ENCODE results near the gene OXCT1.
"Not testable (repeated sequence)": the region's sequence is repeated elsewhere in the genome, so short reads cannot be mapped to it uniquely, and the experiment has no call there.

Gene OXCT1

GRCh38 chr5:41874512-41875060 lies 4.4 kb upstream of the OXCT1 start:
- no peak for DNase-seq (ENCODE audit: low read depth in 2 of 3, low spot score in 2 of 3)

- no peak for DNase-seq (ENCODE audit: low read depth in 2 of 3, low spot score in 2 of 3)
These were observed 1.6 kb upstream of the OXCT1 start for GRCh38 chr5:41871852-41872251.

- no peak for DNase-seq (ENCODE audit: low read depth in 2 of 3, low spot score in 2 of 3)
These were observed 413 bp upstream of the OXCT1 start for GRCh38 chr5:41870627-41871048.

- DNase-seq (ENCODE audit: low read depth in 2 of 3, low spot score in 2 of 3): no peak
These were observed 988 bp downstream of the OXCT1 start for GRCh38 chr5:41869151-41869723.

GRCh38 chr5:41863871-41864486 lies 6.2 kb downstream of the OXCT1 start:
- no peak for DNase-seq (ENCODE audit: low read depth in 2 of 3, low spot score in 2 of 3)

GRCh38 chr5:41858890-41859289 lies 11.3 kb downstream of the OXCT1 start:
- no peak for DNase-seq (ENCODE audit: low read depth in 2 of 3, low spot score in 2 of 3)

- DNase-seq (ENCODE audit: low read depth in 2 of 3, low spot score in 2 of 3): no peak
These were observed 12.2 kb downstream of the OXCT1 start for GRCh38 chr5:41857989-41858388.

GRCh38 chr5:41856644-41857491 lies 13.4 kb downstream of the OXCT1 start:
- DNase-seq (ENCODE audit: low read depth in 2 of 3, low spot score in 2 of 3): no peak

GRCh38 chr5:41852293-41852692 lies 17.9 kb downstream of the OXCT1 start:
- no peak for DNase-seq (ENCODE audit: low read depth in 2 of 3, low spot score in 2 of 3)

- no peak for DNase-seq (ENCODE audit: low read depth in 2 of 3, low spot score in 2 of 3)
These were observed 19.1 kb downstream of the OXCT1 start for GRCh38 chr5:41851116-41851515.

- no peak for DNase-seq (ENCODE audit: low read depth in 2 of 3, low spot score in 2 of 3)
These were observed 21.2 kb downstream of the OXCT1 start for GRCh38 chr5:41848983-41849382.

- not testable (repeated sequence) for DNase-seq (ENCODE audit: low read depth in 2 of 3, low spot score in 2 of 3)
These were observed 24.5 kb downstream of the OXCT1 start for GRCh38 chr5:41845751-41846150.

GRCh38 chr5:41844502-41844901 lies 25.7 kb downstream of the OXCT1 start:
- DNase-seq (ENCODE audit: low read depth in 2 of 3, low spot score in 2 of 3): no peak

- DNase-seq (ENCODE audit: low read depth in 2 of 3, low spot score in 2 of 3): no peak
These were observed 26.5 kb downstream of the OXCT1 start for GRCh38 chr5:41843456-41844370.

- DNase-seq (ENCODE audit: low read depth in 2 of 3, low spot score in 2 of 3): no peak
These were observed 27.4 kb downstream of the OXCT1 start for GRCh38 chr5:41842777-41843176.

- DNase-seq (ENCODE audit: low read depth in 2 of 3, low spot score in 2 of 3): no peak
These were observed 28.9 kb downstream of the OXCT1 start for GRCh38 chr5:41841325-41841724.

- no peak for DNase-seq (ENCODE audit: low read depth in 2 of 3, low spot score in 2 of 3)
These were observed 30.0 kb downstream of the OXCT1 start for GRCh38 chr5:41840251-41840650.

GRCh38 chr5:41837793-41838192 lies 32.4 kb downstream of the OXCT1 start:
- no peak for DNase-seq (ENCODE audit: low read depth in 2 of 3, low spot score in 2 of 3)

- DNase-seq (ENCODE audit: low read depth in 2 of 3, low spot score in 2 of 3): peak in 1 of 3 experiments; percentile 6
These were observed 34.6 kb downstream of the OXCT1 start for GRCh38 chr5:41835645-41836044.

GRCh38 chr5:41834506-41834905 lies 35.7 kb downstream of the OXCT1 start:
- no peak for DNase-seq (ENCODE audit: low read depth in 2 of 3, low spot score in 2 of 3)

- no peak for DNase-seq (ENCODE audit: low read depth in 2 of 3, low spot score in 2 of 3)
These were observed 37.8 kb downstream of the OXCT1 start for GRCh38 chr5:41832430-41832829.

All from activated CD8-positive, alpha-beta memory T cell treated with anti-CD3 and anti-CD28 coated beads for 48 hours (primary cell).